Endodermal cell (in vitro differentiated cells): ENCODE measurements around the gene ZNF768. TPM values are rescaled to one million over a fixed set of nuclear protein-coding genes. Genes with fewer than 3 reads are reported as not detected.

Experiments
- DNase-seq: peaks from one replicate; pipeline ENCODE4 v3.0.0-alpha.2; 2017
- H3K27ac ChIP-seq: 2 replicates; pipeline ENCODE4 v1.5.1; 2013; ENCODE audit warnings: mild to moderate bottlenecking, low read depth, low read length, moderate library complexity
- H3K27me3 ChIP-seq: 2 replicates; pipeline ENCODE4 v1.6.1; 2013; ENCODE audit warnings: mild to moderate bottlenecking, low read length, moderate library complexity; ENCODE audit not compliant: insufficient read depth, control insufficient read depth, poor library complexity, severe bottlenecking
- H3K36me3 ChIP-seq: 2 replicates; pipeline ENCODE4 v1.7.0; 2013; ENCODE audit warnings: mild to moderate bottlenecking, low read length, moderate library complexity; ENCODE audit not compliant: control insufficient read depth, insufficient read depth
- H3K4me1 ChIP-seq: one replicate; pipeline ENCODE4 v1.7.0; 2013; ENCODE audit warnings: low read length; ENCODE audit not compliant: control insufficient read depth, insufficient read depth
- H3K4me3 ChIP-seq: 2 replicates; pipeline ENCODE4 v1.5.1; 2013; ENCODE audit warnings: mild to moderate bottlenecking, low read length, moderate library complexity
- H3K9ac ChIP-seq: 2 replicates; pipeline ENCODE4 v1.6.1; 2013; ENCODE audit warnings: mild to moderate bottlenecking, low read length, moderate library complexity; ENCODE audit not compliant: poor library complexity, severe bottlenecking; ENCODE audit errors: extremely low read depth
- H3K9me3 ChIP-seq: 2 replicates; pipeline ENCODE4 v1.6.1; 2013; ENCODE audit warnings: mild to moderate bottlenecking, low read length, moderate library complexity; ENCODE audit not compliant: control insufficient read depth
- H3K27ac Mint-ChIP-seq: 2 replicates; pipeline ENCODE4 v1.8.0; 2020; ENCODE audit warnings: mixed read lengths
- H3K27me3 Mint-ChIP-seq: 2 replicates; pipeline ENCODE4 v1.8.0; 2021; ENCODE audit warnings: mild to moderate bottlenecking, mixed read lengths; ENCODE audit not compliant: insufficient read depth
- H3K36me3 Mint-ChIP-seq: 2 replicates; pipeline ENCODE4 v1.8.0; 2020; ENCODE audit warnings: low read depth, mixed read lengths
- H3K4me1 Mint-ChIP-seq: 2 replicates; pipeline ENCODE4 v1.8.0; 2020; ENCODE audit warnings: mixed read lengths
- H3K4me3 Mint-ChIP-seq: 2 replicates; pipeline ENCODE4 v1.8.0; 2020; ENCODE audit warnings: mild to moderate bottlenecking, moderate library complexity, mixed read lengths
- H3K9me3 Mint-ChIP-seq: 2 replicates; pipeline ENCODE4 v1.8.0; 2020; ENCODE audit warnings: mild to moderate bottlenecking, mixed read lengths
- CTCF ChIP-seq: fragments of 200-600 bp; sonication (generic); conservative IDR thresholded peaks from 2 replicates; pipeline ENCODE4 v1.5.0; 2021; ENCODE audit warnings: antibody characterized with exemption, mild to moderate bottlenecking
- WGBS, 2 experiments: methylation state at CpG; one replicate each; pipeline versions ENCODE4 v1.1.5 to v1.1.7; 2013; ENCODE audit warnings: missing lambda C conversion rate in 2 of 2, mixed read lengths in 1 of 2; ENCODE audit not compliant: insufficient coverage in 1 of 2, insufficient read length in 1 of 2; 5-methylcytosine and 5-hydroxymethylcytosine counted together
- total RNA-seq, 2 donors: library from RNA; stranded (reverse); fragmentation: NEBNext Ultra II Directional in 1 of 2; extraction: Animal tissue kit (Norgen Biotek cat#: 25700) in 1 of 2; gene quantifications; 2 replicates in 1 of 2; 3 replicates in 1 of 2; pipeline ENCODE4 v1.2.1, GENCODE V29; 2021

ZNF768 gene
- total RNA-seq, 2 donors from 2014 or later = 47.0 to 59.2 TPM

- H3K36me3 Mint-ChIP-seq = peaks cover 34% of the 10 kb centered on the region
- Histone ChIP-seq H3K27ac (no peak overlapping the region), H3K4me3 (no peak overlapping the region), H3K9ac (no peak overlapping the region), H3K27me3 (no peaks in the 10 kb centered on the region), H3K9me3 (no peaks in the 10 kb centered on the region), H3K4me1 (peaks cover 9% of the 10 kb centered on the region), H3K36me3 (peaks cover 20% of the 10 kb centered on the region)
- peak overlapping the region; percentile 73 for H3K4me3 Mint-ChIP-seq
- 87 to 89% methylated on average over 11 of the region's 11 CpGs for WGBS, 2 experiments
- peak overlapping the region; percentile 77 for H3K27ac Mint-ChIP-seq
- H3K9me3 Mint-ChIP-seq = no peaks in the 10 kb centered on the region
- TF ChIP-seq CTCF = no peak
- DNase-seq = peak; percentile 49
- peaks cover 30% of the 10 kb centered on the region for H3K4me1 Mint-ChIP-seq
- no peaks in the 10 kb centered on the region for H3K27me3 Mint-ChIP-seq
Observed at GRCh38 chr16:30533146-30533522, 6.8 kb upstream of the ZNF768 start.

GRCh38 chr16:30532285-30533145 is 6.1 kb upstream of the ZNF768 start:
- no peak for TF ChIP-seq CTCF
- Histone ChIP-seq H3K4me1 (peaks cover 9% of the 10 kb centered on the region), H3K27ac (no peak overlapping the region), H3K27me3 (no peaks in the 10 kb centered on the region), H3K36me3 (peaks cover 20% of the 10 kb centered on the region), H3K4me3 (no peak overlapping the region), H3K9ac (no peak overlapping the region), H3K9me3 (no peaks in the 10 kb centered on the region)
- peak overlapping the region; percentile 73 for H3K4me3 Mint-ChIP-seq
- 95 to 98% methylated on average over 33 to 57 of the region's 57 CpGs for WGBS, 2 experiments
- peaks cover 30% of the 10 kb centered on the region for H3K36me3 Mint-ChIP-seq
- peak overlapping the region; percentile 77 for H3K27ac Mint-ChIP-seq
- peaks cover 34% of the 10 kb centered on the region for H3K4me1 Mint-ChIP-seq
- H3K9me3 Mint-ChIP-seq = no peaks in the 10 kb centered on the region
- no peak for DNase-seq
- no peaks in the 10 kb centered on the region for H3K27me3 Mint-ChIP-seq

GRCh38 chr16:30530163-30531037 is 4.0 kb upstream of the ZNF768 start:
- Mint-ChIP-seq H3K4me3 (no peak overlapping the region), H3K27ac (no peak overlapping the region), H3K9me3 (no peaks in the 10 kb centered on the region), H3K36me3 (peaks cover 23% of the 10 kb centered on the region), H3K27me3 (no peaks in the 10 kb centered on the region), H3K4me1 (peaks cover 28% of the 10 kb centered on the region)
- TF ChIP-seq CTCF = no peak
- Histone ChIP-seq H3K27ac (no peak overlapping the region), H3K4me1 (peaks cover 9% of the 10 kb centered on the region), H3K9ac (no peak overlapping the region), H3K36me3 (peaks cover 20% of the 10 kb centered on the region), H3K27me3 (no peaks in the 10 kb centered on the region), H3K4me3 (no peak overlapping the region), H3K9me3 (no peaks in the 10 kb centered on the region)
- WGBS, 2 experiments = 91 to 95% methylated on average over 5 to 13 of the region's 13 CpGs
- no peak for DNase-seq
